ENCODE results near the gene GOLGA2.

Gene GOLGA2

DNA sequence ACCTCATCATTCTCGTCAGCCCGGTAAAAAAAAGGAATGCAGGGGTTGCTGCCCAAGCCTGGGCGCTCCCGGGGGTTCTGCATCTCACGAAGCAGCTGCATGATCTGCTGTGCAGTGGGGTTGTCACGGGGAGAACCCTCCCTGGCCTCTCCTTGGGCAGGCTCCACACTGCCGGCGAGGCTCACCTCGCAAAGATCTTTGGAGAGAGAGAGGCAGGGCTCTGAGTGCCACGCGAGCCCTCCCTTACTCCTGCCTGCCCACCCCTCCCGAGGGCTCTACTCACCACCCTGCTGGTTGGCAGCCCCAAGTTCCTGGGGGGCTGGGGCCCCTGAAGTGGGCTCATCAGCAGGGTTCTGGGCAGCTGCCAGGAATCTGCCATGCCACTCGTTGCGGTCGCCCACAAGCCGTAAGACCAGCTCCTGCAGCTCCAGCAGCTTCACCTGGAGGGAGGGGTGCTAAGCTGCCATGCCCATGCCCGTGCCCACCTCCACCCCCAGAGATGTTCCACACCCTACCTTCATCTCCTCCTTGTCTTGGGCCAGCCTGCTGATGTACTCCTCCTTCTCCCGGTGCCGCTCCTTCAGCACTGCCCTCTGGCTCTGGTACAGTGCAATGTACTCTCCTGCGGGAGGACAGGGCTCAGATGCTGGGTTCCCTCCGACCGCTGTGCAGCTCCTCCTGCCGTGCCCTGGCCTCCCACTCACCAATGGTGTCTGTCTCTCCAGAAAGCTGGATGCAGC, 18.6 kb downstream of the GOLGA2 start:
- DNase-seq = no peak

DNA sequence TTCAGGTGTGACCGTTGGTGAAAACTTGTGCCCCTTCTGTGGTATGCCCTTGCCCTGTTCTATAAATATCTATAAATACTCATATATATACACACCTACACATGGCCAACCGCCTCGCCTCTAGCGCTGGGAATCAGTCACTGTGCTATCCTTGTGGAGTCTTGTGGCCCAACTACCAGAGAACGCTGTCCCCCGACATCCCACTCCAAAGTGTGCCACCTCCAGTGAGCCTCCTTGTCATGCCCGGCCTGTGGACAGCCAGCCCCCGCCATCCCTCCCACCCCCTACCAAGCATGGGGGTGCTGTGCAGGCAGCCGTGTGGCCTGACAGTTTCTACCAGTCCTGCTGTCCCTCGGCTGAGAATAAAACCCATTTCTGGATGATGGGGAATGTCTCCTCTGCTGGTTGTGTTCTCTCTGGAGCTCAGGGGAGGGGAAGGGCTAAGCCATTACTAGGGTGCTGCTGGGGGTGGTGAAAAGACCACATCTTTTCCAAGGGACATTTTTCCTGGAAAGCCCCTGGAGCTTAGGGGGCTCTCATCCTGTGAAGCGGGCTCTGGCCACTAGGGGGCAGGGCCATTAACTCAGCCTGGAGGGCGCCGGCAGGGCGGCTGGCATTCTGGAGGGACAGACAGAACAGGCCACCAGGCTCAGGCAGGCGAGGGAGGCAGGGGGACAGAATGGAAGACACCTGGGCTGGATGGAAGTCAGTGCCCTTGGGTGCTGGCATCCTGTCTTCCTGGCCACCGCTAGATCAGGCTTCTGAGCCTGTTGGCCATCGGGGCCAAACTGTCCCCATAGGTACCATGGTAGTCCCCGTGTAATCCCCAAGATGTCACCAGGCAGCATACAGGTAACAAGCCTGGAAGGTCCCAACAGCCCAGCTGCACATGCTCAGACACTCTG, 20.7 kb downstream of the GOLGA2 start:
- DNase-seq = peak; percentile 33 to 73

DNA sequence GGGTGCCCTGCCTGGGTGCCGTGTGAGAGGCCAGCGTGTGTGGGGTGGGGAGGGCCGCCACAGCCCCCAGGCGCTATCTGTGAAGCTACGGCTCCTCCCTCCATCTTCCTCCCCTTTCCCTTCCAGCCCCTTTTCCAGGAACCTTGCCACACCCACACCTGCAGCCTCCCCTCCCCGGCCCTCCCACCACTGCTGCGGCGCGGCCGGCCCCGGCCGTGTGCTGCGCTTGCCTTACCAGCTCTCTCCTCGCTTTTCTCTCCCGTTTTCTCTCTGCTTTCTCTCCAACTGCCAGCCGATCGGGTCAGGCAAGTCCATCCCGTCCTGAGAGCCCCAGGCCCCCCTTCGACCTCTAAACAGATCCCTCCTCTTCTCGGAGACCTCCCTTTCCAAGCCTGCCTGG, 21.4 kb downstream of the GOLGA2 start:
- no peak for DNase-seq

DNA sequence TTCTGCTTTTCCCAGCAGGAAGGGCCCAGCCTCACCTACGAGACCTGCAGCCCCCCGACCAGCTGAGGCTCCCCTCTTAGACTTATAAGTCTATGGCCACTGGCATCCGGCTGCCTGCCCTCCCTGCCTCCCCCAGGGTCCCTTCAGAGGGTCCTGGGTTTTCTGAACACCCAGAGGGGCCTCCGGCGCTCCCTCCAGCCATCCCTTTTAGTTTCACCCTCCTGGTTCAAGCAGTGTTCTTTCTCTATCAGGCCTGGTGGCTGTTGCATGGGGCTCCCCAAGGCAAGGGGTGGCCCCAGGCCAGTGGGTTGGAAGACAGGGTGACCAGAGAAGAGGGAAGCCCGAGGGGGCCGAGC, 21.8 kb downstream of the GOLGA2 start:
- no peak for DNase-seq

DNA sequence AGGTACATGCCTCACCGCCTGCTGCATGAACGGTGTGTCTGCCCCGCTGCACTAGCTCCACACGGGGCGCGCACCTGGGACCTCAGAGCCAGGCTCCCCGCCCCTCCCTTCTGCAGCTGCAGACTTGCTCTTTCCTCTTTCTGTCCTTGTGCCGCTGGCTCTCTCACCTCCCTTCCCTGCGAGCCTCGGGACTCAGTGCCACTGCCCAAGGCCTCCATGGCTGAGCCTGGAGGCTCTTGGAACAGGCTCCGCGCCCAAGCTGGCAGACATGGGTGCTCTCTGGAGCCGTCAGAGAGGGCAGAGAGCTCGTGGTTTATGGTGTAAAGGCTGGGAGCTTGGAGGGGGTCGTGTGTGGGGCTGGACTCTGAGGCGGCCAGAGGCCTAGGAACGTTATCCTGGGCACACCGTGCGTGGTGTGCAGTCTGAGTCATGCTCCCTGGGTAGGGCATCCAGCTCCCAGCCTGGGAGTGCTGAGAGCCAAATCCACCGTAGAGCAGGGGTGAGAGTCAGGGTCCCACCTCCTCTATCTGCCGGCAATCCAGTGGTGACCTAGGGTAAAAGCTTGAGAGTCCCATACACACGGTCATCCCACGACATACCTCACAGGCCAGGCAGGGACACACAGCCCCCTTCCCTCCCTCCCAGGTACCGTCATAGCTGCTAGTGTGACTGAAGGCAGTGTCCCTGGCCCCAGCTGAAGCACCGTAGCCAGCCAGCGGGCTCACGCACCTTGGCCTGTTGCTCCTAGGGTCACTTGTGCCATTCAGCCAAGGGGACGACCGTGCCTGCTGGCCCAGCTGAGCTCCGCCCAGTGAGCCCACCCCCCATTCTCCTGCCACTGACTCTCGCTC, 22.4 kb downstream of the GOLGA2 start:
- no peak for DNase-seq

DNA sequence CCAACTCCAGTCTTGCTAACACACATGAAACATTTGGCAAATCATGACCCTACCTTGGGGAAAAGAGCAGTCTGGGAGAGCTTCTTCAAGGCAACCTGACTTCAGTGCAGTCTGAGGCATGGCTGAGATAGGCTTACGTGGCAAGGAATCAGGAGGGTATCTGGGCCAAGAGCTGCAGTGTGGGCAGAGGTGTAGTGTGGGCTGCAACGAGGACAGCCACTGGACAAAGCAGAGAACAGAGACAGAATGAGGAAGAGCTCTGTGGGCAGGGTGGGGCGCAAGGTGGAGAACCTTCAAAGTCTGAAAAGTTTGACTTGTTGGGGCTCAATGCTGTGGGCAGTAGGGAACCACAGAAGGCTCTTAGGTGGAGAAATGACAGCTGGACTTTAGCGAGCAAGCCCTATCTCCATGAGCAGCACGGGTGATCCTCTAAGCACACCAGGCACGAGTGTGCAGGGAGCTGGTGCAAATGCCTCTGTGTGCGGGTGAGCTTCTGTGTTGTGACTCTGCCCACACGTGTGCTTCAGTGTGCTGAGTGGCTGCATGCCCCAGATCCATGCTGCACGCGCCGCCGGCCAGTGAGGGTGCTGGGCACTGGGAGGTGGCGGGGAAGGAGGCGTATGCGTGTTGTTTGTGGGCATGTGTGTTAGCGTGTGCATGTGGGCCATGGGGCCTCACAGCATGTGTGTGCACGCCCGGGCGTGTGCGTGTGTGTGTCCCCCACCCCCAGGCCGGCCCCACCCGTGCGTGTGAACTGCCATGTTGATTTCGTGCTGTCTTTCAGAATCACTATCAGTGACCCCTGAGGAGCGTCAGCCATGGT, 23.3 kb downstream of the GOLGA2 start:
- DNase-seq = no peak

DNA sequence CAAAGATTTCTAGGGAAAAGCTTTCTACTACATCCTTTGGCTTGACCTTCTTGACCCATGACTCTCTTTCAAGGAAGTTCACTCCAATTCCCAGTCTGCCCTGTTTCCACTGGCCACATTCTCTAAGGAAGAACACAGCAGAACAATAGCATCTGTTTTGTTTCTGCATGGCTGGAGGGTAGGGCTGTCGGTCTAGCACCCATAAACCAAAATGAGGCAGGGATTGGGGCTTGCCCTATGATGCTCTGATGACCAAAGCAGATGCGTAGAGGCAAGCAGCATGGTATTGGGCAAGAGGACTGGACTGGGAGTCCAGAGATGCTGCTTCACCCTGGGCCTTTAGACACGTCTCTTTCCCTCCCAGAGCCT, 24.1 kb downstream of the GOLGA2 start:
- DNase-seq = no peak

DNA sequence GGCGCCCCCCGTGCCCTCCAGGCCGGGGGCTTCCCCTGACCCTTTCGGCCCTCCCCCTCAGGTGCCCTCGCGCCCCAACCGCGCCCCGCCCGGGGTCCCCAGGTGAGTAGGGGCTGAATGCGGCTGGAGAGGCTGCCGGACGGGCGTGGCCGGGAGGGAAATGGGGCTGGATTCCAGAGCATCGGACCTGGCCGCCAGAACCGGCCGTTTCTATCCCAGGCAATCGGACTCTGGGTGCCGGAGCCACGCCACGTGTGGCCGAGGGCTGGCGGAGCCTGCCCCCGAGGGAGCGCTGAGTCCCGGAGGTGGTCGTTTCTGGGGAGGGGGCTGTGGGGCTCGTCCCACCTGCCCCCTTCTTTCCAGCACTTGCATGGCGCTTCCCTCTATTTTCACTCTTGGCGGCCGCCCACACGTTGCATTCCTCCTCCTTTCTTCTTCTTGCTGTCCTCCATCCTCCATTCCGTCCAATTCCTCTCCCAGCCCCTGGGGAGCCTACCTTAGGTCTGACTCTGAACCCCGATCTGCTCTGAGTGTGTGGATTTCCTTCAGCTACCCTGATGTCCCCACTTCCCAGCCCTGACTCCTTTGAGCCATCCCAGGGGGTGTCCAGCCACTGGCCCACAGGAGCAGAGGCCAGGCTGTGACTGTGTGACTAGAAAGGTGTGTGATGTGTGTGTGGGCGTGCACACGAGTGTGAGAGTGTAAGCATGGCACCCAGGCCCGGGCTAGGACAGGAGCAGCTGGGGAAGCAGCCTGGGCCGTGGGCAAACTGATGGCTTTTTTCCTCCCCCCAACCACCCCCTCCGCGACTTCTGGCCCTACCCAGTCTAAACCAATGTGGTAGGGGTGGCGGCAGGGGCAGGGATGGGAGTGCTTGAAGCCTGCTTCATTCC, 24.7 kb downstream of the GOLGA2 start:
- no peak for DNase-seq

DNA sequence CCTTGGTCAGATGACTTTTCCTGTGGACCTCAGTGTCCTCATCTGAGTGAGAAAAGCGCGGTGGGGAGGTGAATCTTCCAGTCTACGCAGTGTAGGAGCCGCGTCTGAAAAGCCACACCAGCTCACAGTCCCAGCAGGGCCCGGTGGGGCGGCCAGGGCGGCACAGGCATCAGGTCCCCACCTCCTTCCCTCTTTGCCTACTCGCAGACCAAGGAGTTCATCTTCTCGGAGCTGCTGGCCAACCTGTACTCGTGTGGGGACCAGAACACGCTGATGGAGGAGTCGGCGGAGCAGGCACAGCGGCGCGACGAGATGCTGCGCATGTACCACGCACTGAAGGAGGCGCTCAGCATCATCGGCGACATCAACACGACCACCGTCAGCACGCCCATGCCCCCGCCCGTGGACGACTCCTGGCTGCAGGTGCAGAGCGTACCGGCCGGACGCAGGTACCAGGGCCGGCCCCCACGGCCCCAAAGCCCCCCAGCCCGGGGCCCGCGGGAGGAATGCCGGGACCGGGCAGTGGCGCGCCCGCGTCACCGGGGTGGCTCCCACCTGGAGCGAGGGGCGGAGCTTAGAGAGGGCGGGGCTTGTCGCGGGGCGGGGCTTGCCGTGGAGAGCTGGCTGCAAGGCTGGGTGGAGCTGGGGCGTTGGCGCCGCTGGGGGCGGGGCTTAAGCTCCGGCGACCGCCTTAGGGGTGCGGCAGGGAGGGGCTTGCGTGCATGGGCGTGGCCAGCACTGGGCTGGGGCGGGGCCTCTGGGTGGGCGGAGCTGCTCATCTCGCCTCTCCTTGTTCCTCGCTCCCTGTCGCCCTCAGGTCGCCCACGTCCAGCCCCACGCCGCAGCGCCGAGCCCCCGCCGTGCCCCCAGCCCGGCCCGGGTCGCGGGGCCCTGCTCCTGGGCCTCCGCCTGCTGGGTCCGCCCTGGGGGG, 25.6 kb downstream of the GOLGA2 start:
- DNase-seq = peak; percentile 26 to 47

DNA sequence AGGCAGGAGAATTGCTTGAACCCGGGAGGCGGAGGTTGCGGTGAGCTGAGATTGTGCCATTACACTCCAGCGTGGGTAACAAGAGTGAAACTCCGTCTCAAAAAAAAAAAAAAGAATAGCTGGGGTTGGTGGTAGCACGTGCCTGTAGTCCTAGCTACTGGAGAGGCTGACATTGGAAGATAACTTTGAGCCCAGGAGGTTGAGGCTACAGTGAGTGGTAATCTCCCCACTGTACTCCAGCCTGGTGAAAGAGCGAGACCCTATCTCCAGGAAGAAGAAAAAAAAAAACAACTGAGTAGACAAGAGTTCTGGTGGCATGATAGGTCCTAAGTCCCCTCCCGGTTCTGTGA, 26.3 kb downstream of the GOLGA2 start:
- DNase-seq = no peak

DNA sequence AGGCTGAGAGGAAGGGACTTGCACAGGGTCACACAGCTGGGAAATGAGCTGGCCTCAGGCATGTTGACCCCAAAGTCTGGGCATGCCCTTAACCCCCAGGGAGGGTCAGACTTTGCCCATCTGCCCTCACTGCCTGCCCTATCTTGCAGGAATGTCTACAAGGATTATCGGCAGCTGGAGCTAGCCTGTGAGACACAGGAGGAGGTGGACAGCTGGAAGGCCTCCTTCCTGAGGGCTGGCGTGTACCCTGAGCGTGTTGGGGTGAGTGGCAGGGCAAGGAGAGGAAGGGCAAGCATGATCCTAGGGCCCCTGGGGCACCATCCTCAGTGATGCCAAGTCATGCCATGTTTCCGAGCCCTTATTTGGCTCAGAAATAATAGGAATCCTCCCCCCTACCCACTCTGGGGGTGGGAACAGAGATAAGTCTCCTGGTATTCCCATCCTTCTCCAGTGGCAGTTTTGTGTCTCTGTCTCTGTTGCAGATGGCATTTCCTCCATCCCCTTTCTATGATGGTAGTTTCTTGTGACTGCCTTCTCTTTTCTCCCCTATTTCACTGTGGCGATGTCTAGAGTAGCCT, 28.5 kb downstream of the GOLGA2 start:
- no peak for DNase-seq

DNA sequence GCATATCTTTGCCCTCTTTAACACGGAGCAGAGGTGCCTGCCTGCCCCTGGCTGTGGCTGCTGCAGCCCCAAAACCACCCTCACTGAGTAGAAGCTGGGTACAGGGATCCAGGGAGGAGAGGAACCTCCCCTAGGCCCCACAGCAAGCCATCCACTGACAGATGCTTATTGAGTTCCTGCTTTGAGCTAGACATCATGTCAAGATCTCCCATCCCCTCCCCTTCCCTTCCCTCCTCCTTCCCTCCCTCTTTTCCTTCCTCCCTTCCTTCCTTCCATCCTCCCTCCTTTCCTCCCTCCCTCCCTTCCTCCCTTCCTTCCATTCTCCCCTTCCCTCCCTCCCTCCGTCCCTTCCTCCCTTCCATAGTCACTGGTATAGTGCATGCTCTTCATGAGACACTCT, 29.3 kb downstream of the GOLGA2 start:
- DNase-seq = no peak

DNA sequence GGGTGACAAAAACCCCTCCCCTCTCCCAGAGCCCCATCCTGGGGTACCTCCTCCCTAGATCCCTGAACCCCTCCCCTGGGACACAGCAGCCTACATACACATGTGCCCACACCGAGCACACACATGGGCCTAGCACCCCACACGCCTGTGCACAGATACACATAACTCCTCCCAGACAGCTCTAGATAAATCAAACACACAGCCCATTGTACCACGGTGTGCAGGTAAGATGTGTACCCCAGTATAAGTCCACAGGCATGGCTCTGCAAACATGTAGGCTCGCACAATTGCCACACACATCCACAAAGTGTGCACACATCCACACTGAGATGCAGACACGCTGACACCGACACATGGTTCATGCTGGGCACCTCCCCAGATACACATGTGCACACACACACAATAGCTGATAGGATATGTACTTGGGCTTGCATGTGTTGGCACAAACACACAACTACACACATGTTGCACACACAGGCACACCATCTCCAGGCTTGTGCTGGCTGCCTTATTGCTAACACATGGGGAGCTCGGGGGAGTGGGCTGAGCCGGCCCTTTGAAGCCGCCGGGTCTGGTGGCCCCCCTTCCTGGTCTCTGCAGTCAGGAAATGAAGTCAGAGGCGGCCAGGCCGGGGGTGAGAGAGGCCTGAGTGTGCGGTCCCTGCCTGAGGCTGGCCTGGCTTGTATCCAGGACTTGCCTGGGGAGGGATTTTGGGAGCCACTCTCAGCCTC, 30.2 kb downstream of the GOLGA2 start:
- no peak for DNase-seq

DNA sequence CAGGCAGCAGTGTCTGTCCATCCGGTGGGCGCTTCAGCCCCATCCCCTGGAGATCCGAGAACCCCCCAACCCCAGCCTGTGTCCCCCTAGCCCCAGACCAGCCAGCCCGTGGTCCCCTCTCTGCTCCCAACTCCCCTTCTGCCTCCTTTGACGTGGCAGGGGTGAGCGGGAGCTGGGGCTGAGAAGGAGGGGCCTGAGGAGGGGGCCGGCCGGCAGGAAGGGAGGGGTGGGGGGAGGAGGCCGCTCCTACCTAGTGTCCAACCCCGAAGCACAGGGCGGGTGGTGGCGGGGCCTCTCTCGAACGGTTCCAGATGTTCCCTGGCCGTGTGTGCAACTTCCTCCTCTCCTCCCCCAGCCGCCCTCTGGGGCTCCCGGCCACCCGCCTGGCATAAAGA, 31.0 kb downstream of the GOLGA2 start:
- no peak for DNase-seq

DNA sequence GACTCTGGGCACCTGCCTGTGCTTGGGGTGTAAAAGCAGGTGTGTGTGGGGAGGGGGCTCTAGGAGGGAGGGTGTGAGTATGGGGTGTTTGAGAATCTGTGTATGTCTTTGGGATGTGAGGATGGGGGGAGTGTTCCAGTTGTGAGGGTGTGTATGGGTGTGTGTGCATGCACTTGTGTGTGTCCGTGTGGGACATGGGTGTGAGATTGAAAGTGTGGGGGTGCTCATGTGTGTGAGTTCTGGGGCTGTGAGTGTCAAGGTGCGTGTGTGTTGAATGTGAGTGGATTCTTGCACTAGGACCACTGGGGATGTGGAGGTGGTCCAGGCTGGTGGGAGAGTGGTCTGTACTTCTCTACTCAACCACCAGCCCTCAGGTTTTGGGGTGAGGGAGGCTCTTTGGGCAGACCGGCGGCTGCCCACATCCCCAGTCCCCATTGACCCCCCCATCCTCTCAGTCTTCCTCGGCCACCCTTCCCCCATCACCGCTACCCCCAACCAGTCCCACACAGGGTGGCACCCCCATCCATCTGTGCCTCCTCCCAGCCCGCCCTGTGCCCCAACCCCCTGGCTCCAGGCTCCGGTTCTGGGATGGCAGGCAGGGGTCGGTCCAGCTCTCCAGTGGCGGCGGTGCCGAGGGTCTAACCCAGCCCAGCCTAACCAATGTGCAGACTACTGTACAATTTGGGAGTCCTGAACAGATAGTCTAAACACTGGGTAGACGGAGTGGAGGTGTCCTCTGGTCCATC, 31.5 kb downstream of the GOLGA2 start:
- DNase-seq = no peak

DNA sequence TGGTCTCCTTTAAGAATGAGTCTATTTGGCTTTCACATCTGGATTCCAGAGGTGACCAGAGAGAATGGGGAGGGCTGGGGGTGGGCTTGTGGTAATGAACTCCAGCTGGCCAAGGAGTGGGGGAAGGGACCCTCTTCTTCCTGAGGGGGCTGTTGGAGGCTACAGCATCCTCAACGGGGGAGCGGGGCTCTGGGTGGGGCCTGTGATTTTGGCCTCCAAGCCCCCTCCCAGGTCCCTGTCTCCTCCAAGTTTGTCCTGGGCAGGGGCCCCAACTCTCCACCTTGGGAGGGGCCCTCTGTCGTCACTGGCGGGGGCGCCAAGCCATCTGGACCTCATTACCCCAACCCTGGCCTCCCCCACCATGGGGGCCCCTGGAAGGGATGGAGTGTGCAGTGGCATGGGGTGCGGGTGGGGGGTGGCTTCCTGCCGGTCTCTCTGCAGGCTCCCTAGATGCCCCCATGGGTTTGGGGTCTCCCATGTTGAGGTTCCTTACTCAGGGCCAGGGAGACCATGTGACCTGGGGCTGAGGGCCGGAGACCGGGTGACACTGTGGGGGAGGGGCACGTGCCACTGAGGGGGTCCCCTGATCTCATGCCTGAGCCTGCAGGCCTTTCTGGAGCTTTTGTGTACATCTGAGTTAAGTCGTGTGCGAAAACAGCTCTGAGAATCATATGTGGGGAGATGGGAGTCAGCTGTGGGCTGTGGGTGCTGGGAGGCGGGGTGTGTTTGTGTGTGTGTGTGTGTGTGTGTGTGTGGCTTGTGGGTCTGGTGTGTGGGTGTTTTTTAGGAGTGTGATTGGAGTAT, 32.4 kb downstream of the GOLGA2 start:
- DNase-seq = no peak

DNA sequence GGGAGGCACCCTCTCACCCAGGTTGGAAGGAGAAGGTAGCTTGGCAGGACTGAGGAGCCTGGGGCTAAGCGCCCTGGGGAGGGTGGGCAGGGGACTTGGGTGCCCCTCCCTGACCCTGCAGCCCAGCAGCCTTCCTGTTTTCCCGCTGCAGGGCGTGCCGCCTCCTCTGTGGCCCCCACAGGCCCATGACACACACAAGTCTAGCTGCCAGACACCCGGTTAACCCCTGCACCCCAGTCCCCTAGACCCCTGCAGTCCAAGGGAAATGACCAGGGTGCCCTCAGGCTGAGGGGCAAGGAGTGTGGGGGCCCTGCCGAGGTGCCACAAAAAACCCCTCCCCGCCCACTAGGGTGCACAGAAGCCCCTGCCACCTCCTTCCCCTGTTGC, 33.0 kb downstream of the GOLGA2 start:
- DNase-seq = no peak

DNA sequence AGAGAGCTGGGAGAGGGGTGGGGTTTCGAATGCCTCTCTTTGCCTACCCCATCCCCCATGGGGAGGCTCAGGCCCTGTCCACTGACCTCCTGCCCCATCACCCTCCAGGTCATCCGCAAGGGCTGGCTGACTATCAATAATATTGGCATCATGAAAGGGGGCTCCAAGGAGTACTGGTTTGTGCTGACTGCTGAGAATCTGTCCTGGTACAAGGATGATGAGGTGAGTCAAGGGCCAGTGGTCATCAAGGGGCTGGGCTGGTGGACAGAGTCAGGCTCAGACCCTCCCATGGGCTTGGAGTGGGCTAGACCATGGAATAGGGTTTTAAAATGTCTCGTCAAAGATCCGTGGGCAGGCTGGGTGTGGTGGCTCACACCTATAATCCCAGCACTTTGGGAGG, 33.7 kb downstream of the GOLGA2 start:
- no peak for DNase-seq

All from SHP77 (cell line).